GM18526 (cell line): ENCODE data around the gene ACR.

Source experiments
- POLR2A ChIP-seq: IDR thresholded peaks from 3 replicates; pipeline ENCODE4 v1.6.1; 2011; ENCODE audit not compliant: insufficient read length; ENCODE audit errors: extremely low read depth

ACR gene

DNA sequence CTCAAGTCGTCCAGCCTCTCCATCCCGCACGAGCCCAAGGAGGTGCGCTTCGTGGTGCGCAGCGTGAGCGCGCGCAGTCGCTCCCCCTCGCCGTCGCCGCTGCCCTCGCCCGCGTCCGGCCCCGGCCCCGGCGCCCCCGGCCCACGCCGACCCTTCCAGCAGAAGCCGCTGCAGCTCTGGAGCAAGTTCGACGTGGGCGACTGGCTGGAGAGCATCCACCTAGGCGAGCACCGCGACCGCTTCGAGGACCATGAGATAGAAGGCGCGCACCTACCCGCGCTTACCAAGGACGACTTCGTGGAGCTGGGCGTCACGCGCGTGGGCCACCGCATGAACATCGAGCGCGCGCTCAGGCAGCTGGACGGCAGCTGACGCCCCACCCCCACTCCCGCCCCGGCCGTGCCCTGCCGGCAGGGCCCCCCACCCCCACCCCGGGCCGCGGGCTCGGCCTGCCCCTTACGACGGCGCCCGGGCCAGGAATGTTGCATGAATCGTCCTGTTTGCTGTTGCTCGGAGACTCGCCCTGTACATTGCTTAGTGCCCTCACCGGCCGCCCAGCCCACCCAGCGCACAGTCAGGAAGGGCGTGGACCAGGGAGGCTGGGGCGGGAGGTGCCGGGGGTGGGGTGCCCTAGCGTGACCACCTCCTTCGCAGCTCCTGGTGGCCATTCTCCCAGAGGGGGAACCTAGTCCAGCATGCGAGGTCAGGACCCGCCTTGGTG is 6.9 kb upstream of the ACR start:
- no peak for TF ChIP-seq POLR2A

DNA sequence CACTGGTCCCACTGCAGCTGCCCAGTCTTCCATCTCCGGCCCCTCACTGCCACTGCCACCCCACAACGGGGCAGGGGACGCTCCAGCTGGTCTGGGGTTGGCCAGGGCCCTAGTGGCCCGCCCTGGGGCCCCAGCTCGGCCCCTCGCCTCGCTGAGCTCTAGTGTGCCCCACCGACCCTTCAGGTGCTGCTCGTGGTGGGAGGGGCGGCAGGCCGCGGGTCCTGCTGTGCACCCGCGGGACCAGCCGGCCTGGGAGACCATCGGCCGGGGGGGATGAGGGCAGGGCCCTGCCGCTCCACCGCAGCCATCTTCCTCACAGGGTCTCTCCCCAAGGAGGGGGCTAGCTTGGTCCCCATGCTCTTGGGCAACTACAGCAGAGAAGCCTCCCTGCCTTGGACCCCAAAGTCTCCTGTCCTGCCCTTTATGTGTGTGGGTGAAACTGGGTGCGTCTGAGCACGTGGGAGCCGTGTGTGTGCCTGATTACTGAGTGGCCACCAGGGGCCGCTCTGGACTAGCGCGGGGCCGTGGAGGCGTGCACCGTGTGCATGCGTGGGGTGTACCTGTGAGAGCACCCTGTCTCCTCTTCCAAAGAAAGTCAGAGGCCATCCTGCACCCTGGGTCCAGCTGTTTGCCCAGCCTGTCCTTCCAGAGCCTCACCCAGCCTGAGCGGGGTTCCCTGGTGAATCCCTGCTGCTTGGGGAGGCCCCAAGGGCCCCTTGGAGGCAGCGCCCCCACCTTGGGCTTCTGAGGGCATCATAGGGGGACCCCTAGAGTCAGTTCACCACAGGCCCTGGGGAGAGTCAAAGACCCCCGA is 6.0 kb upstream of the ACR start:
- no peak for TF ChIP-seq POLR2A

DNA sequence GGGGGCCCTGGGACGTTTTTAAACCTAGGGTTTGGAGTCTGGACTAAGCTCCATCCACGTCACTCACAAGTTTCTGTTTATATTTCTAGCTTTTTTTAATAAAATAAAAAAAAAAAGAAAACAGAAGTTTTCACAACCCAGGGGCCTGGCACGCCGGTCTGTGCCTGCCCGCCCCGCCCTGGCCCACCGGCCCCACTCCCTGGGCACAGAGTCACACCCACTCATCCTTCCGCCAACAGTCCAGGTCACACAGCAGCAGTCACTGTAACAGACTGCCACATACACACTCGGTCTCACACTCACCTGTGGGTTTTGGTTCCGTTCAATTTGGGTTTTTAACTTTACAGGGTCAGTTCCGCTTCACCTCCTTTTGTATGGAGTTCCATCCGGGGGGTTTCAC is 5.3 kb upstream of the ACR start:
- no peak for TF ChIP-seq POLR2A

DNA sequence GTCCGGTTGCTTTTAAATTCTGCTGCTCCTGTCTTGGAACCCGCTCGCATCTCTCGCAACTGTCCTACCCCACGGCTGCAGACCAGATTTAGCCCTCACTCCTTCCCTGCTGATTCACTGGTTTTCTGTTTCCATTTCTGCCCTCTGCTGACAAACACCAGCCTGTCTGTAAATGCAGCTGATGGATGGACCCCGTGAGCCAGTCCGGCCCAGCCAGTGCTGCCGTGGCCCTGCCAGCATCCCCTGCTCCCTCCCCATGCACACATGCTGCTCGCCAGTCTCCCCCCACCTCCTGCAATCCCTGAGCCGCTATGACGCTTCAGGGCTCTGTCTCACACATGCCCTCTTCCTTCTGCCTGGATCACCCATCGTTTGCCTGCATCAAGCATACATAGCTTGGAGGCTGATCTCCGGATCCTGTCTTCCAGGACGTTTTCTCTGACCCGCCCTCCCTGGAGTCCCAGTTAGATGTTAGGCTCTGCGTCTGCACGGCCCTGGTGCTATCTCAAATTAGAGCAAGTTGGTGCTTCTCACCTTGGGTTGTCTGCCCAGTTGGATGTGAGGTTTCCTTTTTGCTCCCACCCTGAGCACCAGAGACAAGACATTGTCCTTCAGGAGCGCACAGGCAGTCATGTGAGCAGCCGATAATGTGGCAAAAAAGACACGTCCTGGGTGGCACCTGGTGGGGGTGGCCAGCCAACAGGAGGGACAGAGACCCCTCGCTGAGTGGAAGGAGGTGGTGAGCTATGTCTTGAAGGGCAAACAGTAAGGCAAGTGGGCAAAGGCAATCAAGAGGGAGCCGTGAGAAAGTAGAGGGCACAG is 4.3 kb upstream of the ACR start:
- TF ChIP-seq POLR2A: no peak

DNA sequence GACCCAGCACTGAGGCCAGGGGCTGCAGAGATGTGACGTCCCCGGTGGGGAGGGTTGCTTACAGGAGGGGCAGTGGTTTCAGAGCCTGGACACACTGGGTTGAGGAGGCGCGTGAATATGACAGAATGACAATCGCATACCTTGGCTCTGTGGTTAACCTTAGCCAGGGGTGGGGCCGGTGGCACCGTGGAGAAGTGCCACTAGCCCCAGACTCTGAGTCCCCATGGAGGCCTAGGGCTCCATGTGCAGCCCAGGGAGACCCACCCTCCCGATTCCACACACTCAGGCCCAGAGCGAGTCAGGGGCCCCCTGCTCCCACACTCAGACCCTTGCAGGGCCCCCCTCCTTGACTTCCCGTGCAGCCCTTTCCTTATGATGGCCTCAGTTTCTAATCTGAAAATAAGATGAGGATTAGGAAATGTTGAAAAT is 3.6 kb upstream of the ACR start:
- TF ChIP-seq POLR2A: no peak

DNA sequence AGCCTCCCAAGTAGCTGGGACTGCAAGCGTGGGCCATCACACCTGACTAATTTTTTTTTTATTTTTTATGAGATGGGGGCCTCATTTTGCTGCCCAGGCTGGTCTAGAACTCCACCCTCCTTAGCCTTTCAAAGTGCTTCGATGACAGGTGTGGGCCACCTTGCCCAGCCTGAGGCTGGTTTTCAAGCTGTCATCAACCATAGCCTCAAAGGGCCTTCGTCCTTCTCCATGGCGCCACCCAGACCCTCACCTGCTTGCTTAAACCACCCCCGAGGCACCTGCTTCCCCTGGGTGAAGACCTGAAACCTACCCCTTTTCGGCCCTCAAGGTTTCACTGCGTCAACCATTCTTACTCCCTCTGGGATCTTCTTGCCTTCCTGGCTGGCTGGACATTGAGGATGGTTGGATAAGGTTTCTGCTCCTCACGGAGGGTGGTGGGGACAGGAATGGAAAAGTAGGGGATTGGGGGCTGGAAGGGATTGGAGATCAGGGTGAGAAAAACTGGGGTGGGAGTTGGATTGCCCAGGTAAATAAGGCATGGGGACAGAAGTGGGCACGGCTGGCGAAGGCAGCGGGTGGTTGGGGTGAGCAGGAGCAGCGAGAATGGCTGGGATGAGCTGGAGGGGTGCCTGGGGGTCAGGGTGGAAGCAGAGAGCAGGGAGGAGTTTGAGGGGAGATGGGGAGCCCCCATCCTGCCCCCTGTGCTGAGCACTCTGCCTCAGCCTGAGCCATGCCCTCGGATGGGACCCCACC is 2.8 kb upstream of the ACR start:
- TF ChIP-seq POLR2A: no peak

DNA sequence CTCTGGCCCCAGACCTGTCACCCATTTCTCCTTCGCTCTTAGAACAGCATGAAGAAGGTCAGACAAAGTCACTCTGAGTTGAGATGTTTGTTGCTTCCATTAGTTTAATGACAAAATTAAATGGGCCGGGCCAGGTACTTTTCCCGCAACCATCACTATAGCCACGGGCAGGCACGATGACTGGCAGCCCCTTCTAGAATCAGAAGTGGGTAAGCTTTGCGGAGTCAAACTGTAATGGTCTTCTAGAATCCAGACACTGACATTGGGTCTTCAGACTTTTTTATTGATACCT is 2.3 kb upstream of the ACR start:
- no peak for TF ChIP-seq POLR2A

DNA sequence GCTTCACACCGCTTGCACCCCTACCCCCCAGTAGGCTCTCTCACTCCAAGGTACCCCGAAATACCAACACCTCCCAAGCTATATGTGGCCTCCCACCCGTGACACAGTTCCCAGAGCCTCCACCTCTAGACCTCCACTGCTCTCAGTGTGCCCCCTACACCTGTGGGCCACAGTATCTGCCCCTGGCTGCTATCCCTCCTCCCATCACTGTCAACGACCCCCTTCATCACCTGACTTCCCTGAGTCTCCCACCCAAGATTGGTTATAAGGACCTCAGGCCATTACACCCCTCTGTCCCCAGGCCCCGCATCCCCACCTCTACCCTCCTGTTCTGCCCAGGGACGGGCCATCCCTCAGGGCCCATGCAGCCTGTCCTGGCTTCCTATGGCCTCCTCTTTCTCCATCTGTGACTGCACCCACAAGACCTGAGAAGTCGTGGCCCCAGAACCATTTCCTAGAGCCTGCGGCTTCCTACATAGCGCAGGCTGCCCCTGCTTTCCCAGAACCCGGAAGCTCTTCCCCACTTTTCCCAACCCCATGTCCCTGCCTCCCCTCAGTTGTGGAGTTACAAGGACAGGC is 734 bp downstream of the ACR start:
- TF ChIP-seq POLR2A: no peak

DNA sequence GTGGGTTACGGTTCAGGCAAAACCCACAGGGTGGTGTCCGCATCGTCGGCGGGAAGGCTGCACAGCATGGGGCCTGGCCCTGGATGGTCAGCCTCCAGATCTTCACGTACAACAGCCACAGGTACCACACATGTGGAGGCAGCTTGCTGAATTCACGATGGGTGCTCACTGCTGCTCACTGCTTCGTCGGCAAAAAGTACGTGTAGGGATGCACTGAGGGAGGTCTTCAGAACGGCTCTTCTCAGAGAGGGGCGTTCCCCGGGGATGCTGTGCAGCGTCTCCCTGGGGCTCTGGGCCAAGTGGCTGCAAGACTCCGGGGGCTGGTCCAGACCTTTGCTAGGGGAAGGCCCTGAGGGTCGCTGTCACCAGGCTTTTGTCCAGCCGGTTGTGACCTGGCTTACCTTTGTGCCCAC is 1.3 kb downstream of the ACR start:
- no peak for TF ChIP-seq POLR2A

DNA sequence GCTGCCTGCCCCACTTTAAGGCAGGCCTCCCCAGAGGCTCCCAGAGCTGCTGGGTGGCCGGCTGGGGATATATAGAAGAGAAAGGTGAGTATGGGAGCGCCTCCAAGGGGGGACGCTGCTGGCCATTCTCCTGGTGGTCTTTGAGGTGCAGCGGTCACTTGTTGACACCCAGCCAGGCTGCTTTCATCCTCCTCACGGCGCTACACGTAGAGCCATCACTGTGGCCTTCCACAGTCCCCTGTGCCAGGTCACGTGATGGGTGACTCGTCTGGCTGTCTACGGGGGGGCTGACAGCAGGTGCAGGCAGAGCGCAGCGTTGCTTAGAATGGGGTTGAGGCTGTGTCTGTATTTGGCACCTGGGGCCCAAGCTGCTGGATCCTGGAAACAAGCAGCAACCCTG is 1.9 kb downstream of the ACR start:
- no peak for TF ChIP-seq POLR2A

DNA sequence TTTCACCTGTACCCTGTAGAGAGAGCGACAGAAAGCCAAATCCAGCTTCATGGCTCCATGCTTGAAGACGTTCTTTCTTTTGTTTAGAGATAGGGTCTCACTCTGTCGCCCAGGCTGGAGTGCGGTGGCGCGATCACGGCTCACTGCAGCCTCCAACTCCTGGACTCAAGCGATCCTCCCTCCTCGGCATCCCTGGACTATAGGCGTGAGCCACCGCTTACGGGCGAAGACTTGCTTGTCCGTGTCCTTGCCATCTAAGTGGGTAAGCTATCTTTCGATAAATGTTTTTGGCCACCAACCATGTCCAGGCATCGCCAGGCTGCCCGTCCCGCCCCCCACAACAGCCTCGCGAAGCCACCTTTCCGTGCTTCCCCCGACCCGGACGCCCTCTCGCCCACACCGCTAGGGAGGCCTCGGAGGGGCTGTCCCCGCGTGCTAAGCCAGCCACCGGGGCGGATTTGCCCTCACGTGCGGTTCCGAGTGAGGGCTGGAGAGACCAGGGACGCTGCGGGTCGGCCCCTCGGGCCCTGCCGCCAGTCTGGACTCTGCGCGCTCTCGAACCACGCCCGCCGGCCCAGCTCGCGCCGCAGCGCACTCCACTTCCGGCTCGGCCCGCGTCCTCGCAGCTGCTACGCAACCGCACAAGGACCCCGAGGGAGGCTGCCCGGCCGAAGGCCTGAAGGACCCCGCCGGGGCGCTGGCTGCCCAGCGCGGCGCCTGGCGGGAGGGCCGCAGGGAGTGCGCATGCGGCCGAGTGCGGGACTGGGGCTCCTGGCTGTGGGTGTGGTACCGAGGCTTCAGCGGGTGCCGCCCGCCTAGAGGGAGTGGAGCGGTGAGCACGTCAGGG is 45.3 kb downstream of the ACR start, which contains the start of gene RABL2B:
Gene RABL2B (minus strand): TSS at position 604 of the 847 bp plus-strand sequence. CDS start 1,342 bp downstream, outside the sequence.
- peak; percentile 27 for TF ChIP-seq POLR2A
